HG03354 (cell line): ENCODE data around the gene ZCCHC7.

Experiments used
- ATAC-seq: cut with Tn5 transposase; IDR thresholded peaks from one replicate; pipeline ENCODE4 v1.9.1; 2021; ENCODE audit warnings: mild to moderate bottlenecking; ENCODE audit not compliant: unreplicated experiment, poor library complexity, severe bottlenecking

The ZCCHC7 gene

DNA sequence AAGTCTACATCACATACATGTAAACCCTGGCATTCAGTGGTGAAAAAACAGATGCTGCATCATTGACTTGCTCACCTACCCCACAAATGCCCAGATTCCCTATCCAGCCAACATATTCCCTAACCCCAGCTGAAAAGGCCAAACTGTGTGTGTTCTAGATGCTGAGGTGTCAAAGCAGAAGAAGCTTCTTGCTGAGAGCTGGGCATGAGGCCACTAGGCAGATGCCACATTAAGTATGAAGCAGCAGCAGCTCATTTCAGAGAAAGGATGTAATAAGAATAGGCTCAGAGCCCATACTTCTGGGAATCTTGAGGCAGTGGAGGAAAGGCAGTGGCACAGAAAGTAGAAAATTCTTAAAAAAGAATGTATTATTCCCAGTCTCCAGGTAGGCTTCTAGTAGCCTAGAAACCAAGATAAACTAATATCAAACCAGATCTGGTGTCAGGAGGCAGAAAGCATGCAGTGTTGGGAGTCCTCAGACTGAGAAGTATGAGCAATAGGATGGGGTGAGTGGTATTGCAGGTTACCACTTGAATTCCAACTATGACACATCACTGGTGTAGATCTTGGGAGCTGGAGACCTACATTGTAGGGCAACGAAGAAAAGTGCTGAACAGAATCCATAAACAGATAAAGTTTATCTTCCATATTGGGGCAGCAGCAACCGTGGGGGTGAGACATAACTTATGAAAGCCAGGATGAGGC lies 230.3 kb downstream of the ZCCHC7 start:
- no peak for ATAC-seq

DNA sequence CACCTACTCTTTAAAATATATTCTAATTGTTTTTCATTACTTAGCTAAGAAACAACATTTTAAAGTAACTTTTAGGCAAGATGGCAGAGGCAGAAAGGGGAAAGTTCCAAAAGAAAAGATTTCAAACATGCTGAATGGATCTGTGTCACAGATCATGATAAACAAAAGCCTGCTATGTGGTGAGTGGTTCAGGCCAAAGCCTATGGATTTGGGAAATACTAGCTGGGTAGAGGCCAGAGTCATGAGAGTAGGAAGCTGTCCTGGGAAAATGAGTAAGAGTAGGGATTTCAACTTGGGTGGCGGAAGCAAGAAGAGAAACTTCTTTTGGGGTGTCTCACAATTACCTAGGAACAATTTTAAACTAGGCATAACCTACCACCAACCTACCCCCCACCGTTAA lies 233.4 kb downstream of the ZCCHC7 start:
- no peak for ATAC-seq

DNA sequence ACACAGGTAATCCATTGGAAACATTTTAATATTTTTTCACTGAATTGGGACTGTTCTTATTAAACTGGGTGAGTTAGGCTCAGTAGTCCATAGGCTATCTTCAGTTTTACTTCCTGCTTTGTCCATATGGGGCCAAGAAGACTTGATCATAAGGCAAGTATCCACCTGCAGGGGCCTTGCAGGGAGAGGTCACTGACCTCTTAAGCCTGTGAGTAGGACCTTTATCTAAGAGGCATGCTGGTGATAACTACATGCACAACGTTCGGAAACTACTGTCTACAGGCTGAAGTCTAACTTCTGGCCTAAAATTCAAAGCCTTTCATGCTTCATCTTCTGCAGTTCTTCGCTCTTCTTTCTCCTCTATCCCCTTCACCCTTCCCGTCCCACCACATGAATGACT lies 242.1 kb downstream of the ZCCHC7 start:
- no peak for ATAC-seq

DNA sequence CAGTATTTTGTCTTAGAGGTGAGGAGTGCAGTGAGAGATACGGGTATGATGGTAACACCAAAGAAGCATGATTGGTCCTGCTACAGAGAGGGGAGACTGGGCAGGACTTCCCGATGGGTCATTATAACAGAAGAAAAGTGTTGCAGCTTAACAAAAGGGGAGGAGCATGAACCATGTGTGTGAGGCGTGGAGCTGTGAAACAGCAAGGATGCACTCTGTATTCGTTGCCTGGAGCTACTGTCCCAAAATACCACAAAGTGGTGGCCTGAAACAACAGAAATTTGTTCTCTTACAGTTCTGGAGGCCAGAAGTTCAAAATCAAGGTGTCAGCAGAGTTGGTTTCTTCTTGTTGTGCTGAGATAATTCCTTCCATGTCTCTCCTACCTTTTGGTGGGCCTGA lies 242.8 kb downstream of the ZCCHC7 start:
- ATAC-seq: no peak

DNA sequence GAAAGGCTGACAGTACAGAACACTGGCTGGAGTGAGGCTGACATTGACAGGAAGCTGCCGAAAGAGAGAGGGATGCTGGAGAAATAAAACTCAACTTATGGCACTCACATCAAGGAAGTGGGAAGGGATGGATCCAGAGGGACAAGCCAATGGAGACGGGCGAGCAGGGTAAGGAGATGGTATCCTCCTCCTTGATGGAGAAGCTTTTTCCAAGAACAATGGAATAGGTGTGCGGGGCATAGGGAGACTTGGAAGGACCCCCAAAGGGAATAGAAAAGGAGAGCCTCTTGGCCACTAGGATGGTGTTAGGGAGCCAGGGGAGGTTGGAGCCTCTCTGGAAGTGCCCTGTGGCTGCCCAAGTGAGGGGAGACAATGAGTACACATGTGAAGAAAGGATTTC lies 243.8 kb downstream of the ZCCHC7 start:
- ATAC-seq: no peak

DNA sequence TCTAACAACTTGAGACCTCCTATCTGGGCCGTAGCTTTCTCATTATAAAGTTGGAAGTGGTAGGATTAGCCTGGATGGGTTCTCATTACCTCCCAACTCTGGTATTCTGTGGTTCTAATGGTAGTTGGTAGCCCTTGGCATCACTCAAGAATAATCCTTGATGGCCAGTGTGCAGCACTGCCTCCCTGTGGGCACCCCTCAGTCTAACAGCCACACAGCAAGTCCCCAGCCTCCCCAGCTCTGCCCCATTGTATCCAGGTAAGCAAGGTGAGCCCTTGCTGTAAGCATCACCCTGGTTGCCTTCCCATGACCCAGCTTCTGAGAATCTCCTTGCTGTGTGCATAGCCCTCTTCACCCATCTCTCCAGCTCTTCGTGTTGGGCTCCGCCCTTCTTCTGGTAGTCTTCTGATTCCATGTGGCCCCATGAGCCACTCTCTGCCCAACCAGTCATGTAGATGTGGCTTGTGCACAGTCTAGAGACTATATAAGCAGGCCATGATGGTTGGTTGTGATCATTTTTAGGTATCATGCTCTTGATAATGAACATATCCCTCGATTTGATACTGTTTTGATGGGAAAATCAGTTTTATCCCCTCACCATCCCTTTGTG lies 244.5 kb downstream of the ZCCHC7 start:
- no peak for ATAC-seq

DNA sequence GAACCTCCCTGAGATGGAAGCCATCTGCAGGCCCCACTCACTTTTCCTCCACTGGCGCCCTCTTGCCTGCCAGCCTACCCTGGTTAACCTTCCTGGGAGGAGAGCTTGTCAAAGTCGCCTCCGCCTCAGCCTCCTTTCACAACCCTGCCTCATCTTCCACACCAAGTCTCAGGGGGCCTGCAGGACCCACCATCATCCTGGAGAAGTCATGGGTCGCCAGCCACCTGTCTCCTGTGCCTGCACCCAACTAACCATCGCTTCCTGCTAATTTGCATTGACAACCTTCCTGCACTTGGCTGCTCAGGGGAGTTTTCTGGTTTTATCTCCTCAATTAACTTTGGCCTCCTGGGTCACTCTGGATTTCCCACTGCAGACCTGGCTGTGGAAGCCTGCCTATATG lies 249.3 kb downstream of the ZCCHC7 start:
- peak; percentile 39 for ATAC-seq

DNA sequence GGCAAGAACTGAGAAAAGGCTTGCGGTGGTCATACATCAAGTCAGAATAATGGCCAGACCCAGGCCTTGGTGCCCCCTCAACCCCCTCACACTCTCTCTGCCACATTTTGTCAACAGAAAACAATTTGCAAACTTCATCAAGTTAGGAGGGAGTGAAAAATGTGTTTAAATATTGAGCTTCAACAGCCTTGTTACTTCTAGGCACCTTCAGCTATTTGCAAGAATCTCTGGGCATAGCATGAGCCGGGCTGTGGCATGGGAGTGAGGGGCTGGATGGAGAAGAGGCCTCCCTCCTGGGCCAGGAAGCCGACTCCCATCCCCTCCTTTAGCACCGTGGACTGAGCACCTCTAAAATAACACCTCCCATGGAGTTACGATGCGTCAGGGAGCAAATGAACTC lies 249.9 kb downstream of the ZCCHC7 start:
- ATAC-seq: no peak

DNA sequence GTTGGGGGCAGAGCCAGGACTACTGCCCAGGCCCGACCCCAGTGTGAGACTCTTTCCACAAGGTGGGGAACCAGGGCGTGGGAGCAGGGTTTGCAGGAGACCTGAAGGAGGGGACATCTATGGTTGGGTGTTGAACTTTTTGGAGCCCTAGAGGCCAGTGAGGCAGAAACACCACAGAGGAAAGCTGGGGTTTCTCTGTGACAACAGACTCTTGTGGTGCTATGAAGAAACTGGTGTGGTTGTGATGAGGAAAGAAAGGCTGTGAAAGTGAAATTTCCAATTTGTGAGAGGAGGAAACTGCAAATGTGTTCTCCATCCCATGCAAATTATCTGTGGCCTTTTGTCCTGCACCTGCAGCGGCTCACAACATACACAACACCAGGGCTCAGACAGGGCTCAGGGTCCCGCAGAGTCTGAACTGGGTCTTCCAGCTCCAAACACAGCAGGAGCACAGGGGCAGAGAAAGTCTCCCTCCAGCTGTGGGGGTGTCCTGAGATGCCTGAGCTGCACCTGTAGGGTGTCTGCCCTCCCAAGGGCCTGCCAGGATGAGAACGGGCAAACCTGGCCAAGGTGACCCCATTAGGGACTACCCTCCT lies 250.7 kb downstream of the ZCCHC7 start:
- ATAC-seq: peak; percentile 71

DNA sequence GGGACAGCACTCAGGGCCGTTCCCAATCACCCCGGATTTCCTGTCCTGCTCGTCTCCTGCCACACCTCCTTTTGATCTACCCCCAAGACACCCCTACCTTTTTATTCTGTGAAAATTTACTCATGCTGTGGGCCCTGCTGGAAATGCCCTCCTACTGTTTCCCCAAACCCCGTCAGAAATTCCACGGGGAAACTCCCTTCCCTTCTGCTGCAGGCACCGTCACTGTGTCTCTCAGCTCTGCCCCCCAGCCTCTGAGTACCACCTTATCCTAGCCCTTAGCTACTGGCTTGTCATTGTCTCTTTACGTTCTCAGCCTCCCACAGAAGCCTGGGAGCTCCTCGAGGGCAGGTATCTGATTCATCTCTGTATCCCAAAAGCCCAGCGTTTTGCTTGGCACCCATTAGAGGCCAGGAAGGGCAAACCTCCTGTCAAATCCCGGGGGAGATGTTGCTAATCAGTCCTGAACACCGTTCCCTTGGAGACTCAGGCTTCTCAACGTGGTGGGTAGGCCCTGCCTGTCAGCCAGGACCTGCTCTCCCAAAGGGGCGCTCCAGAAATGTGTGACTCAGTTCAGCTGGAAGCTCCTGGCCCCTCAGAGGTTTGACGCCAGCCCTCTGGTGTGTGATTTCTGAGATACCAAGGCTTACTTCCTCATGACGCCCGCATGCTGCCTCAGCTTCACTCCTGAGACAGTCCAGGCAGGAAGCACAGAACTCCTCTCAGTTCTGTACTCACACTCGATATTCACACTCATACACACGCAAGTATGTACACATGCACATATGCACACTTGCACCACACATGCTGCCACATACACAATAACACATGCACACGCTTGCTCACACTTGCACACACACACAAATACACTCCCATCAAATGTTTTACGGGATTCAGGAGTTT lies 251.4 kb downstream of the ZCCHC7 start:
- ATAC-seq: peak; percentile 8

DNA sequence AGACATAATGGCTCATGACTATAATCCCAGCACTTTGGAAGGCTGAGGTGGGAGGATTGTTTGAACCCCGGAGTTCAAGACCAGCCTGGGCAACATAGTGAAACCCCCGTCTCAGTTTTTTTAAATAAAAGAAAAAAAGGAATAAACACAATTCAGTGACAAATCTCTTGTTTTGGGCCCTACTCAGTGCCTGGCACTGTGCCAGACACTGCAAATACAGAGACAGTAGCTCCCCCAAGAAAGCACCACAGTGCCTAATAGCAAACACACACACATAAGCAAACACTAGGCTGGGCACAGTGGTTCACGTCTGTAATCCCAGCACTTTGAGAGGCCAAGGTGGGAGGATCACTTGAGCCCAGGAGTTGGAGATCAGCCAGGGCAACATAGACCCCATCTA lies 252.5 kb downstream of the ZCCHC7 start:
- ATAC-seq: no peak

DNA sequence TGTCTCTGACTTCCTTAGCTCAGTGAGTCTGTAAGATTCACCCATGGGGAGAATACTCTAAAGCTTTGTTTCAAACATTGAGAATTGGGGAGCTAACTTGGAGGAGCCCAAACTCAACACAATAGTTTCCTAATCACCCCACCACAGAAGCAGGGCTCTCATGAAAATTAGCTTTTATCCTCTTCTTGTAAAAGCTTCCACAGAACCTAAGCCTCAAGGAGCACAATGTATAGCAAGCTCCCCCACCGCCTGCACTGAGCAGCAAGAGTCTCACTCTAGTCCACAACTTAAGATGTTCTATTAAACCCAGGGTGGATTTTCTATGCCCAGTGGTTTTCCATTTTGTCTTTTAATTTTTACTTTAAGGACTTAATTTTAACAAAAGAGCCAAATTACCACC lies 253.2 kb downstream of the ZCCHC7 start:
- no peak for ATAC-seq

DNA sequence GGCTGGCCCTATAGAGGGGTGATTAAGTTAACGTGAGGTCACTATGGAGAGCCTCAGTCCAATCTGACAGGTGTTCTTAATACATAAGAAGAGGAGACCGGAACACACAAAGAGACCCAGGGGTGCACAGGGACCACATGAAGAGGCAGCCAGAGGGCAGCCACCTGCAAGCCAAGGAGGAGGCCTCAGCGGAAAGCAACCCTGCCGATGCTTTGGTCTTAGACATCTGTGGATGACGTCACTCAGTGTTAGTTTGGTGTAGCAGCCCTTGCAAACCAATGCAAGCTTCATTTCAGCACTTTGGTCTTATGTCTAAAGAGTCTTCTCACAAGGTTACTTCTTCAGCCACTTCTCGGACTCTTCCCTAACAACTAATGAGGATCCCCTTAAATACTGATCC lies 254.5 kb downstream of the ZCCHC7 start:
- ATAC-seq: peak; percentile 47

DNA sequence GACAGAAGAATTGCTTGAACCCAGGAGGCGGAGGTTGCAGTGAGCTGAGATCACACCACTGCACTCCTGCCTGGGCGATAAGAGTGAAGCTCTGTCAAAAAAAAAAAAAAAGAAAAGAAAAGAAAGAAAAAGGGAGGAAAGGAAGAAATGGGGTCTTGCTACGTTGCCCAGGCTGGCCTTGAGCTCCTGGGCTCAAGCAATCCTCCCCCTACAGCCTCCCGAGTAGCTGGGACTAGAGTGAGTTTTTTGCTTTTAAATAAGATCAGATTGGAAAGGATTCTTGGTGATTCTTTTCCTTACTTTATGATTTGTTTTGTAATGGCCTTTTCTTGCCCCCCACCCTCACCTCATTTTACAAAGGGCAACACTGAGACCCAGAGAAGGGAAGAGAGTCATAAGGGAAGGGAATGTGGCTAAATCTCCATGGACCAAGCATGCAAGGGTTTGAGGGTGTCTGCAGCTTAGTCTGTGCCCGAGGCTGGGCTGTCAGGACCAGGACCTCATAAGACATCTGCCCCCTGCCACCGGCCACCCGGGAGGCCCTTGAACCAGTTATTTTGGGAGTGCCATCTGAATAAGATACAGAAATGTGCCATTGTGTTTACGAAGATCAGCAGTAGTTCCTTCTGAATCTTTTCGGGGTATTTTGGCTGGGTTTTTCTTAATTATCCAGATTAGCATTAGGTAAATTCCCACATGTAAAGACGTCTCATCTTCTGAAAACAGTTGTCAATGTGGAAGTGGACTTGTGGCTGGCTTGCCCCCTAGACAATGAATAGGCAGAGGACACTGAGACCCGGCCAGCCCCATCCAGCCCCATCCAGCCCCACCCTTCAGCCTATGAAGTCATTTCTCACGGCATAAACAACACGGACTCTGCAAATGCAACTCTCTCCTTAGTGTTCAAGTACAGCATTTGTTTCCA lies 257.6 kb downstream of the ZCCHC7 start:
- no peak for ATAC-seq

DNA sequence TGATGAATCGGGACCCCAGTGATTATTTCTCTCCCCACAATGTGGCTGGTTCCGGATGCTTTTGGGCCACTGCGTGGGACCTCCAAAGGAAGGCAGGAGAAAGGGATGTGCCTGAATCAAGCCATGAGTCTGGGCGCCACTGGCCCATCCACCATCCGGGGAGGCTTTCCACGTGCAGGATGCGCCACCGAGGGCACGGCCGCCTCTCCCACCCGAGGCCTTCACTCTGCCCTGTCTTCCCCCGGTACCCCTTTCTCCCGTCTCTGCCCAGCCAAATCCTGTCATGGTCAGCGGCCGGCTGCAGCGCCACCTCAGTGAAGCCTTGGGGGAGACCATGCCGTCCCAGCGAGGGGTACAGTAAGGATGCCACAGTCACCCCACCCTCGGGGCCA lies 258.2 kb downstream of the ZCCHC7 start:
- no peak for ATAC-seq

DNA sequence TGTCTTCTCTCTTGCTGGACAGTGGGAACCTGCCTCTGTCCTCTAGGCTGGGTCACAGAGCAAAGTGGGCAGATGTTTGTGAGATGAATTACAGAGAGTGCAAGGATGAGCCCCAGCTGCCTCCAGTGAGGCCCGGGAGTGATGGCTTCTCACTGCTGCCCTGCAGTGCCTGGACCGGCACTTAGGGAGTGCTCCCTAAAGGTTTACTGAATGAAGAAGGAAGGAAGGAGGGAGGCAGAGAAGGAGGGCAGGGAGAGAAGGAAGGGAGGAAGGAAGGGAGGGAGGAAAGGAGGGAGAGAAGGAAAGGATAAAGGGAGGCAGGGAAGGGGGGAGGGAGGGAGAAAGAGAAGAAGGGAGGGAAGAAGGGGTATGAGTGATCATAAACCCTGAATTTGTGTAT lies 259.5 kb downstream of the ZCCHC7 start:
- no peak for ATAC-seq

DNA sequence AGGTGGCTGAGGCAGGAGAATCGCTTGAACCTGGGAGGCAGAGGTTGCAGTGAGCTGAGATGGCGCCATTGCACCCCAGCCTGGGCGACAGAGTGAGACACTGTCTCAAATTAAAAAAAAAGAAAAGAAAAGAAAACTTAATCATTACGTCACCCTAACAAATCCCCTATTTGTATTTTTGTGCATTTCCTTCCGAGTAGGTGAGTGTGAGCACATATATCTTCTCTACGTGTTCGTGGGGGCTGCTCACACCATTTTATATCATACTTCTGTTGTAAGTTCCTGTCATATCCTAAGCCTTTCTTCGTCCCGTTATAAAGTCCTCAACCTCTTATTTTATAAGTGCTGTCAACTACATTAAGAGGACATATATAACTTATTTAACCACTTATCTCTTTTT lies 260.2 kb downstream of the ZCCHC7 start:
- ATAC-seq: no peak

DNA sequence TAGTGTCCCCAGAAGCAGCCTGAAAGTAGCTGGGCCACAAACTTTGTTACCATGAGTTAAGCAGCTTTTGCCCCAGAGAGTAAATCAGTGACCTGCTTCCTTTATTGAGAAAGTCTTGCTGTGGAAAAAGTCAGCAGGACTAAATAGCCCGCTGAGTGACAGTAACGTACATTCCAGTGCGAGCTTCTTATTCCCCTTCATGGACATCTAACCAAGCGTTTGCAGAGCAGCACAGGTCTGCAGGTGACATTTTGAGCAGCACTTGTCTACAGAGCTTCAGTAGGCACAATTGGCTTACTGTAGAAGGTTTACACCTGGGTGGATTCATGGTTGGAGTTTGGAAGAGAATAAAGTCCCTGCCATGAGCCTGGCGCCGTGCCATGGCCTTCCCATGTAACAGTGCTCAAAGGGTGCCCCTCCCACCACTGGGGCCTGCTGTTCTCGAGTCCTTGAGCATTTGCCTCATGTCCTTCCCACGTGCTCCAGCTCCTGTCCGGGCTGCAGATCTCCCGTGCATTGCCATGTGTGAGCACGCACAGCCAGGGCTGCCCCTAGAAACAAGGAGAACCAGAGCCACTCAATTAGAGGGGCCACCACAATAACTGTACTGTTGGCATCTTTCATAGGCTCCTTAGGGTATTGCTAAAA lies 260.8 kb downstream of the ZCCHC7 start:
- no peak for ATAC-seq
